K562 (cell line): ENCODE measurements around the gene AKT1S1.

ENCODE experiments used
- EP300 ChIP-seq: IDR thresholded peaks from 2 replicates; pipeline ENCODE4 v1.6.1; 2012; ENCODE audit warnings: low read length, improper control_type of control experiment
- TCF7L2 ChIP-seq: fragments of 150-350 bp; IDR thresholded peaks from 2 replicates; pipeline ENCODE4 v1.6.1; 2016; ENCODE audit warnings: low read depth, mild to moderate bottlenecking, low read length, moderate library complexity
- TF ChIP-seq, protein P1 (sequence below): sonication (generic); formaldehyde crosslinking; IDR thresholded peaks from 2 replicates; pipeline ENCODE4 v1.8.1; 2022; ENCODE audit warnings: missing genetic modification reagents
- TF ChIP-seq, protein P2 (sequence below), 3 experiments: fragments of 200-800 bp in 1 of 3; fragments of 250-450 bp in 1 of 3; fragments of 450-650 bp in 1 of 3; sonication (Bioruptor Pico) in 1 of 3; sonication (Bioruptor generic) in 1 of 3; formaldehyde crosslinking in 1 of 3; IDR thresholded peaks; 2 replicates each; pipeline versions ENCODE4 v1.6.1 to v1.8.0; 2016 to 2022; ENCODE audit warnings: mild to moderate bottlenecking in 2 of 3, missing genetic modification characterization in 2 of 3, missing compliant biosample characterization in 1 of 3, moderate library complexity in 1 of 3

DNA sequence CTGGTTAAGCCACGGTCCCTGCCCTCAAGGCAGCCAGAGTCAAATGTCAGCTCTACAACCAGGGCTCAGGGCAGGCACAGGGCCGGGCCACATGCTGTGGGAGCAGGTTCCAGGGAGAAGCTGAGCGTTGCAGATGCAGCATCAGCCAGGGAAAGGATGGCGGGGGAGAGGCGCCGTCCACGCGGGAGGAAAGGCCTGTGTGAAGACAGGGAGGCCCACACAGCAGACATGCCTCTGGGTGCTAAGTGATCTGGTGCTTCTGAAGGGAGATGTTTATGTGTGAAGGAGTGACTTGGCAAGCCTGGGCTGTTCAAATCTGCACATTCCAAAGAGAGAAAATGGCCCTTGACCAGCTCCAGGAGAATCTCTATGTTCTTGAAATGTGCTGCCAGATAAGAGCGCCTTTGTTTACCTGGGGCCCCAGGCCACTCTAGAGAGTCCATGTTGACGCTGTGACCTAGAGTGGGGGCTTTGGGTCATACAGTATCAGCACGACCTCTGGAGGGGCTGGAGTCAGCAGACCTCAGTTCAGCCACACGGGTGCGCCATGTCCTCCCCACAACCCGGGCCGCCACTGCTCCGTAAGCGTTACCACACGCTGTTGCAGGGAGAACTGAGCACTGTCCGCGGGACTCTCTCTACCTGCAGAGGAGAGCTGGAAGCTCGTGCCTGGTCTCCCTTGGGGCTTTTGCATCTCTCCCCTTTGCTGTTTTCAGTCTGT, 36.0 kb upstream of the AKT1S1 start:
- TF ChIP-seq, protein P1, sequence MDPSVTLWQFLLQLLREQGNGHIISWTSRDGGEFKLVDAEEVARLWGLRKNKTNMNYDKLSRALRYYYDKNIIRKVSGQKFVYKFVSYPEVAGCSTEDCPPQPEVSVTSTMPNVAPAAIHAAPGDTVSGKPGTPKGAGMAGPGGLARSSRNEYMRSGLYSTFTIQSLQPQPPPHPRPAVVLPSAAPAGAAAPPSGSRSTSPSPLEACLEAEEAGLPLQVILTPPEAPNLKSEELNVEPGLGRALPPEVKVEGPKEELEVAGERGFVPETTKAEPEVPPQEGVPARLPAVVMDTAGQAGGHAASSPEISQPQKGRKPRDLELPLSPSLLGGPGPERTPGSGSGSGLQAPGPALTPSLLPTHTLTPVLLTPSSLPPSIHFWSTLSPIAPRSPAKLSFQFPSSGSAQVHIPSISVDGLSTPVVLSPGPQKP (CRISPR knock-in tag): no peak
- TF ChIP-seq EP300 (no peak), TCF7L2 (no peak)
- TF ChIP-seq, protein P2, sequence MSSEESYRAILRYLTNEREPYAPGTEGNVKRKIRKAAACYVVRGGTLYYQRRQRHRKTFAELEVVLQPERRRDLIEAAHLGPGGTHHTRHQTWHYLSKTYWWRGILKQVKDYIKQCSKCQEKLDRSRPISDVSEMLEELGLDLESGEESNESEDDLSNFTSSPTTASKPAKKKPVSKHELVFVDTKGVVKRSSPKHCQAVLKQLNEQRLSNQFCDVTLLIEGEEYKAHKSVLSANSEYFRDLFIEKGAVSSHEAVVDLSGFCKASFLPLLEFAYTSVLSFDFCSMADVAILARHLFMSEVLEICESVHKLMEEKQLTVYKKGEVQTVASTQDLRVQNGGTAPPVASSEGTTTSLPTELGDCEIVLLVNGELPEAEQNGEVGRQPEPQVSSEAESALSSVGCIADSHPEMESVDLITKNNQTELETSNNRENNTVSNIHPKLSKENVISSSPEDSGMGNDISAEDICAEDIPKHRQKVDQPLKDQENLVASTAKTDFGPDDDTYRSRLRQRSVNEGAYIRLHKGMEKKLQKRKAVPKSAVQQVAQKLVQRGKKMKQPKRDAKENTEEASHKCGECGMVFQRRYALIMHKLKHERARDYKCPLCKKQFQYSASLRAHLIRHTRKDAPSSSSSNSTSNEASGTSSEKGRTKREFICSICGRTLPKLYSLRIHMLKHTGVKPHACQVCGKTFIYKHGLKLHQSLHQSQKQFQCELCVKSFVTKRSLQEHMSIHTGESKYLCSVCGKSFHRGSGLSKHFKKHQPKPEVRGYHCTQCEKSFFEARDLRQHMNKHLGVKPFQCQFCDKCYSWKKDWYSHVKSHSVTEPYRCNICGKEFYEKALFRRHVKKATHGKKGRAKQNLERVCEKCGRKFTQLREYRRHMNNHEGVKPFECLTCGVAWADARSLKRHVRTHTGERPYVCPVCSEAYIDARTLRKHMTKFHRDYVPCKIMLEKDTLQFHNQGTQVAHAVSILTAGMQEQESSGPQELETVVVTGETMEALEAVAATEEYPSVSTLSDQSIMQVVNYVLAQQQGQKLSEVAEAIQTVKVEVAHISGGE (CRISPR knock-in tag; IDR thresholded peaks at IDR 0.05): no peak
